GM12864 (cell line): ENCODE measurements around the gene PDIA4.

Experiments
- DNase-seq: peaks from one replicate; pipeline ENCODE4 v3.0.0-alpha.2; 2011; ENCODE audit warnings: low read depth
- H3K4me3 ChIP-seq: 2 replicates; pipeline ENCODE4 v1.5.1; 2011; ENCODE audit warnings: mild to moderate bottlenecking, low read depth, low read length, control low read depth
- TF ChIP-seq, protein P1 (sequence below): IDR thresholded peaks from 2 replicates; pipeline ENCODE4 v1.5.1; 2011; ENCODE audit warnings: low read depth, mild to moderate bottlenecking, moderate library complexity, low read length, control low read depth, inconsistent platforms; ENCODE audit errors: missing control alignments

The PDIA4 gene

DNA sequence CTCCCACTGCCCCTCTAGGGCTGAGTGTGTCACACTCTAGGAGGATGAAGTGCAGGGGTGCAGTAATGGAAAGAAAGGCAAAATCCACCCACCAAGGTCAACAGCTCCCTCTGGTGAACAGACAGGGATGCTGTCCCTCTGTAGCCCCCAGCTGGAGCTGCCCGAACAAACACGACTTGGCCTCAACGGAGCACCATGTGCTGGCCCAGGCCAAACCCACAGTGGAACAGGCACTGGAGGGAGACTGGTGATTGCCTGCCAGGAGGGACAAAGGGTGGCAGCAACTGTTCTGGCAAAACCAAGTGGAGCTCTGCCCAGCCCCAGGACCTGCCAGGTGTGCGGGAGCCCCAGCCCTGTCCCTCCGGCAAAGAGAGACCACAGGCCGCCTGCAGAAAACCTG lies 20.7 kb downstream of the PDIA4 start:
- DNase-seq, result no peak
- TF ChIP-seq, protein P1, sequence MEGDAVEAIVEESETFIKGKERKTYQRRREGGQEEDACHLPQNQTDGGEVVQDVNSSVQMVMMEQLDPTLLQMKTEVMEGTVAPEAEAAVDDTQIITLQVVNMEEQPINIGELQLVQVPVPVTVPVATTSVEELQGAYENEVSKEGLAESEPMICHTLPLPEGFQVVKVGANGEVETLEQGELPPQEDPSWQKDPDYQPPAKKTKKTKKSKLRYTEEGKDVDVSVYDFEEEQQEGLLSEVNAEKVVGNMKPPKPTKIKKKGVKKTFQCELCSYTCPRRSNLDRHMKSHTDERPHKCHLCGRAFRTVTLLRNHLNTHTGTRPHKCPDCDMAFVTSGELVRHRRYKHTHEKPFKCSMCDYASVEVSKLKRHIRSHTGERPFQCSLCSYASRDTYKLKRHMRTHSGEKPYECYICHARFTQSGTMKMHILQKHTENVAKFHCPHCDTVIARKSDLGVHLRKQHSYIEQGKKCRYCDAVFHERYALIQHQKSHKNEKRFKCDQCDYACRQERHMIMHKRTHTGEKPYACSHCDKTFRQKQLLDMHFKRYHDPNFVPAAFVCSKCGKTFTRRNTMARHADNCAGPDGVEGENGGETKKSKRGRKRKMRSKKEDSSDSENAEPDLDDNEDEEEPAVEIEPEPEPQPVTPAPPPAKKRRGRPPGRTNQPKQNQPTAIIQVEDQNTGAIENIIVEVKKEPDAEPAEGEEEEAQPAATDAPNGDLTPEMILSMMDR, result no peak
- H3K4me3 ChIP-seq, result no peak overlapping the region

GRCh38 chr7:149007146-149007545 lies 21.2 kb downstream of the PDIA4 start:
- no peak for DNase-seq
- TF ChIP-seq, protein P1, result no peak
- H3K4me3 ChIP-seq, result no peak overlapping the region

DNA sequence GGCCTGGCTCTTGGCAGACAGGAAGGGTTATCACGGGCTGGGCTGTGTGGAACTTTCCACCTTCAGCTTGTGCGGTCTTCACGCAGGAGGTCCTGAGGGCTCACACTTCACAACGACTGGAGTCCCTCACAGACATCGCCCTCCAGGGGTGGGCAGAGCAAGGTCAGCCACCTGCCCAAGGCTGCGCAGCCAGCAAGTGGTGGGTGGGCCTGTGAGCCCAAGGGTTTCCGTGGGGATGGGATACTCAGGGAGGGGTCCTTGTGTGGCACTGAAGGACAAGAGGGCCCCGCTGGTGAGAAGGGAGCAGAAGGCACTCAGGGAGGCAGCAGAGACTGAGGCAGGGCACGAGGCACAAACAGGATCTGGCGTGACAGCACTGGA lies 22.0 kb downstream of the PDIA4 start:
- no peak for DNase-seq
- TF ChIP-seq, protein P1, result no peak

DNA sequence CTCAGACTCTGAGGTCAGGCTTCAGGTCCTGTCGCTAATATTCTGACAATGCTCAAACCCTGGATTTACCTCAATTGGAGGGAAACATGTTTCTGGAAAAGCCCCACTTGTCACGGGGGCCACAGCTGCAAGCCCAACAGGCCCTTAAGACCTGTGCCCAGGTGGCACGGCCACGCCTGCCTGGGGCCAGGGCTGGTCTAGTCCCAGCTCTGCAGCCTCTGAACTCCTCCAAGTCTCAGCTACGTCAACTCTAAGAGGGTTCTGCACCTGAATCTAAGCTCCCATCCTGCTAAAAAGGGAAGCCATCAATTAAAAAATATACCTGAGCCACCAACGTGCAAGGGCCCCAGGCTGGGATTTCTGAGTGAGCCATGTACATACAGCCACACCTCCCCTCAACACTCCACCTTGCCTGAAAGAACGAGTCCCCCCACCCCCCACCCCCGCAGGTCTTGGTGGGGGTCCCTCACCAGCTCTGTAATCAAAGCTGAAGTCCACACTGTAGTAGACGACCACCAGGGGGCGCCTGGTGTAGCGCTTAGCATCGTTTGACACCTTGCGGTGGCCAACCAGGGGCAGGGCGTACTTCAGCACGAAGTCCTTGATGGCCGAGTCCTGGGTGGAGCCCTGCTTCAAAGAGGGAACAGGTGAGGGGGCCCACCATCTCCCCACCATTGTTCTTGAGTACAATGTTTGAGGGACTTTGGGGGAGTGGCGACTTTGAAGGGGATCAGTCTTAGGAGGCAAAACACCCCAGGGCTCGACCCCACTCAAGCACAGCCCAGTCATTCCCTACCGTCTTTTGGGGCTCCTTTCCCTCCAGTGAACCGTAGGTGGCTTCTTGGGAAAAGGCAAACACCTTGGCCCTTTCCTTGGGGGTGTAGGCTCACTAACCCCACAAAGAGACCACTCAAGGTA lies 22.6 kb downstream of the PDIA4 start:
- no peak overlapping the region for H3K4me3 ChIP-seq
- DNase-seq, result no peak
- TF ChIP-seq, protein P1, result peak; percentile 77

More for the DNA sequence above, 22.0 kb downstream of the PDIA4 start:
- no peak overlapping the region for H3K4me3 ChIP-seq

- no peak overlapping the region for H3K4me3 ChIP-seq
- no peak for DNase-seq
- TF ChIP-seq, protein P1, result no peak
Observed at GRCh38 chr7:149004405-149005370, 23.6 kb downstream of the PDIA4 start.

- TF ChIP-seq, protein P1, result no peak
- H3K4me3 ChIP-seq, result no peak overlapping the region
- no peak for DNase-seq
Observed at GRCh38 chr7:149003560-149004305, 24.6 kb downstream of the PDIA4 start.
